KOPT-K1 (cell line): ENCODE results near the gene PAGE5.

Experiments
- H3K27ac ChIP-seq: fragments of 200-600 bp; sonication (generic); 2 replicates; pipeline ENCODE4 v1.5.1; 2016; ENCODE audit warnings: antibody characterized with exemption, mild to moderate bottlenecking, low read depth, low read length; ENCODE audit not compliant: poor library complexity, severe bottlenecking
- H3K36me3 ChIP-seq: fragments of 200-600 bp; sonication (generic); 2 replicates; pipeline ENCODE4 v1.5.1; 2017; ENCODE audit warnings: antibody characterized with exemption, mild to moderate bottlenecking, low read length, moderate library complexity; ENCODE audit not compliant: insufficient read depth
- H3K9me3 ChIP-seq: fragments of 200-600 bp; sonication (generic); 2 replicates; pipeline ENCODE4 v1.5.1; 2017; ENCODE audit warnings: antibody characterized with exemption, low read length, mild to moderate bottlenecking; ENCODE audit not compliant: insufficient read depth, poor library complexity, severe bottlenecking

The PAGE5 gene, protein sequence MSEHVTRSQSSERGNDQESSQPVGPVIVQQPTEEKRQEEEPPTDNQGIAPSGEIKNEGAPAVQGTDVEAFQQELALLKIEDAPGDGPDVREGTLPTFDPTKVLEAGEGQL

GRCh38 chrX:55220119-55220794 is at the start of gene PAGE5:
TSS of gene PAGE5 (plus strand) at chrX:55220346. CDS start at chrX:55221383, 1,037 bp downstream.
- Histone ChIP-seq H3K27ac (no peak within 1 kb of the TSS), H3K36me3 (no peaks in the 10 kb centered on the region)

DNA sequence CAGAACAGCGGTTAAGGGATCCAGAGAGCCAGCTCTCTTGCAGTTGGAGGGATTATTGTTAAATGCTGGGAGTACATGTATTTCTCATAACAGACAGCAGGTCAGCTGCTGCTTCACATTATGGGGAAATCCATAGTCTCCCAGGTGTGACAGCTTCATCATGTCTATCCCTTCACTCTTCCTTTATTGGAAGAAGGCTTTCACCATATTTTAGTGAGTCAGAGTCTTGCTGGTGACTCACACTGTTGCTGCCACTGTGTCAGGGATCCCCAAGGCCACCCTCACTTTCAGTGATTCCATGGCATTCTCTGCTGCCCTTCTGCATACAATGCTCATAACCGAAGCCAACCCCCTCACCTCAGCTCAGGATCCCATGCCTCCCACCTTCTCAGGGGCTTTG is 32.9 kb upstream of the PAGE5 start:
- no peaks in the 10 kb centered on the region for H3K9me3 ChIP-seq
- no peaks in the 10 kb centered on the region for H3K36me3 ChIP-seq
- no peak overlapping the region for H3K27ac ChIP-seq

More at GRCh38 chrX:55220119-55220794, at the start of gene PAGE5:
- no peaks in the 10 kb centered on the region for H3K9me3 ChIP-seq

- Histone ChIP-seq H3K27ac (no peak overlapping the region), H3K36me3 (no peaks in the 10 kb centered on the region), H3K9me3 (no peaks in the 10 kb centered on the region)
Measured at GRCh38 chrX:55196688-55197087, 23.5 kb upstream of the PAGE5 start.

GRCh38 chrX:55201930-55202579 is 18.1 kb upstream of the PAGE5 start:
- no peaks in the 10 kb centered on the region for H3K36me3 ChIP-seq
- H3K27ac ChIP-seq = no peak overlapping the region
- no peaks in the 10 kb centered on the region for H3K9me3 ChIP-seq

- no peaks in the 10 kb centered on the region for H3K36me3 ChIP-seq
- no peaks in the 10 kb centered on the region for H3K9me3 ChIP-seq
- H3K27ac ChIP-seq = no peak overlapping the region
Measured at GRCh38 chrX:55206162-55206941, 13.8 kb upstream of the PAGE5 start.

GRCh38 chrX:55210931-55211677 is 9.0 kb upstream of the PAGE5 start:
- H3K36me3 ChIP-seq = no peaks in the 10 kb centered on the region
- no peaks in the 10 kb centered on the region for H3K9me3 ChIP-seq
- no peak overlapping the region for H3K27ac ChIP-seq

GRCh38 chrX:55213381-55213780 is 6.8 kb upstream of the PAGE5 start:
- no peak overlapping the region for H3K27ac ChIP-seq
- H3K36me3 ChIP-seq = no peaks in the 10 kb centered on the region
- H3K9me3 ChIP-seq = no peaks in the 10 kb centered on the region

- Histone ChIP-seq H3K36me3 (no peaks in the 10 kb centered on the region), H3K9me3 (no peaks in the 10 kb centered on the region), H3K27ac (no peak overlapping the region)
Measured at GRCh38 chrX:55240788-55241340, 20.7 kb downstream of the PAGE5 start.

DNA sequence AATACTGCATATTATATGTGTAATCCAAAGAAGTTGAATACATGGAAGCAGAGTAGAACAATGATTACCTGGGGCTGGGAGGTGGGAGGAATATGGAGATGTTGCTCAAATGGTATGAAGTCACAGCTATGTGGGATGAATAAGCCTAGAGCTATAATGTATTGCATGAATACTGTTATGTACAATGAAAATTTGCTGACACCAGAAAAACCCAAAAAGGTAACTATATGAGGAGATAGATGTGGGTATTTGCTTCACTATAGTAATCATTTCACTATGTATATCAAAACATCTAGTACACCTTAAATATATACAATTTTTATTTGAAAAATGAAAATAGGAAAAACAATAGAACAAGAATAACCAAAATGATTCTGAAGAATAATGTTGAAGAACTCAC is 33.4 kb downstream of the PAGE5 start:
- no peaks in the 10 kb centered on the region for H3K36me3 ChIP-seq
- no peaks in the 10 kb centered on the region for H3K9me3 ChIP-seq
- no peak overlapping the region for H3K27ac ChIP-seq

- Histone ChIP-seq H3K9me3 (no peaks in the 10 kb centered on the region), H3K36me3 (no peaks in the 10 kb centered on the region), H3K27ac (no peak overlapping the region)
Measured at GRCh38 chrX:55260806-55261205, 40.7 kb downstream of the PAGE5 start.

DNA sequence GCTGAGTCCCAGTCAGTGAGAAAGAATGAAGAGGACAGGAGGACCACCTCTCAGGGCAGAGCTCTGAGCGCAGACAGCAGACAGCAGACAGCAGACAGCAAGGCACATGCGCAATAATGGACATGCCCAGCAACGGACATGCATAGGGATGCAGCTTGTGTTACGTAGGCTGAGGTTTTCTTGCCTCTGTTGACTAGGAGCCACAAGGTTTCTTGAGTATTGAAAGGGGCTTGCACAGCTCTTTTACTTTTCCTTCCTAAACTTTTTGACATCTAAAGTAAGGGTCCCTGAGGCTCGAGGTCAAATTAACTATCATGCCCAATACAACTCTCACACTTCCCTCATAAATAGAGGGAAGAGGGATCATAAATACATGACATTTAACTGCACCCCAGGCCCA is 44.7 kb downstream of the PAGE5 start, which contains the start of gene PAGE3:
PAGE3 (minus strand) TSS at position 101 of the 400 bp plus-strand sequence. CDS start 1,013 bp downstream, outside the sequence.
- Histone ChIP-seq H3K9me3 (no peaks in the 10 kb centered on the region), H3K36me3 (no peaks in the 10 kb centered on the region), H3K27ac (no peak within 1 kb of the TSS)
